IMR-90 (cell line): ENCODE results near the gene NBEA. TPM values are rescaled to one million over a fixed set of nuclear protein-coding genes. Genes with fewer than 3 reads are reported as not detected.

ENCODE experiments used
- ATAC-seq: fragments of 200-7000 bp; cut with Tn5 transposase; 2 replicates; pipeline ENCODE4 v1.9.1; 2020; ENCODE audit warnings: low read depth, mild to moderate bottlenecking, moderate library complexity
- BruUV-seq: library from RNA; stranded (reverse); fragments of 400-500 nt; replicated peaks from 2 replicates; lab custom pipeline; 2021; lab: Mats Ljungman, UMichigan
- CTCF ChIA-PET: fragments of 300-600 bp; formaldehyde crosslinking; extraction: SDS; loops from one replicate; lab custom pipeline; 2021; ENCODE audit warnings: antibody characterized with exemption; lab: Yijun Ruan, JAX
- POLR2A ChIA-PET: fragments of 300-600 bp; sonication (Branson Sonifier 250); formaldehyde crosslinking; loops from one replicate; lab custom pipeline; 2022; ENCODE audit warnings: antibody characterized with exemption; ENCODE audit not compliant: unreplicated experiment; lab: Charles Lee
- DNase-seq: peaks from one replicate; pipeline ENCODE4 v3.0.0; 2013
- H2AFZ ChIP-seq: replicated peaks from 2 replicates; pipeline ENCODE3; 2013; ENCODE audit warnings: low read length, mild to moderate bottlenecking; ENCODE audit not compliant: poor library complexity
- H2AK5ac ChIP-seq: 2 replicates; pipeline ENCODE4 v1.6.1; 2013; ENCODE audit warnings: low read depth, low read length, inconsistent platforms
- H2AK9ac ChIP-seq: replicated peaks from 2 replicates; pipeline ENCODE3; 2013; ENCODE audit warnings: mild to moderate bottlenecking, low read depth, low read length, moderate library complexity; ENCODE audit not compliant: poor library complexity
- H2BK120ac ChIP-seq: 2 replicates; pipeline ENCODE4 v1.6.1; 2013; ENCODE audit warnings: low read depth, low read length, inconsistent platforms
- H2BK15ac ChIP-seq: 3 replicates; pipeline ENCODE4 v1.6.1; 2013; ENCODE audit warnings: low read depth, low read length, inconsistent platforms
- H2BK20ac ChIP-seq: 2 replicates; pipeline ENCODE4 v1.6.1; 2013; ENCODE audit warnings: low read depth, mild to moderate bottlenecking, inconsistent platforms, low read length, moderate library complexity
- H2BK5ac ChIP-seq: 2 replicates; pipeline ENCODE4 v1.6.1; 2013; ENCODE audit warnings: mild to moderate bottlenecking, low read depth, low read length, inconsistent platforms; ENCODE audit not compliant: poor library complexity, severe bottlenecking
- H3K14ac ChIP-seq: replicated peaks from 2 replicates; pipeline ENCODE4 v1.6.1; 2013; ENCODE audit warnings: low read depth, low read length, inconsistent platforms
- H3K18ac ChIP-seq: 2 replicates; pipeline ENCODE4 v1.6.1; 2013; ENCODE audit warnings: low read depth, low read length, control low read depth
- H3K23ac ChIP-seq: 2 replicates; pipeline ENCODE4 v1.6.1; 2013; ENCODE audit warnings: low read depth, low read length, inconsistent platforms
- H3K27ac ChIP-seq: 2 replicates; pipeline ENCODE4 v1.5.1; 2013; ENCODE audit warnings: mild to moderate bottlenecking, control low read depth, low read length; ENCODE audit not compliant: insufficient read depth
- H3K27me3 ChIP-seq: 2 replicates; pipeline ENCODE4 v1.6.1; 2013; ENCODE audit warnings: low read length; ENCODE audit not compliant: control insufficient read depth, insufficient read depth
- H3K36me3 ChIP-seq: 2 replicates; pipeline ENCODE4 v1.6.1; 2013; ENCODE audit warnings: low read length, mixed read lengths; ENCODE audit not compliant: control insufficient read depth, insufficient read depth
- H3K4ac ChIP-seq: 2 replicates; pipeline ENCODE4 v1.6.1; 2013; ENCODE audit warnings: low read depth, low read length, inconsistent platforms
- H3K4me1 ChIP-seq: 2 replicates; pipeline ENCODE4 v1.6.1; 2013; ENCODE audit warnings: low read length, mixed read lengths; ENCODE audit not compliant: control insufficient read depth, insufficient read depth
- H3K4me2 ChIP-seq: 2 replicates; pipeline ENCODE4 v1.6.1; 2013; ENCODE audit warnings: low read depth, mild to moderate bottlenecking, control low read depth, low read length, moderate library complexity
- H3K4me3 ChIP-seq: 2 replicates; pipeline ENCODE4 v1.5.1; 2013; ENCODE audit warnings: low read depth, mild to moderate bottlenecking, control low read depth, low read length, moderate library complexity; ENCODE audit not compliant: insufficient read depth
- H3K56ac ChIP-seq: 2 replicates; pipeline ENCODE4 v1.6.1; 2013; ENCODE audit warnings: low read length, inconsistent platforms; ENCODE audit not compliant: insufficient read depth; ENCODE audit errors: extremely low read depth
- H3K79me1 ChIP-seq, 2 experiments: 2 replicates each; pipeline ENCODE4 v1.6.1; 2013; ENCODE audit warnings: low read length in 2 of 2, inconsistent platforms in 1 of 2, low read depth in 1 of 2
- H3K9ac ChIP-seq: 2 replicates; pipeline ENCODE4 v1.6.1; 2013; ENCODE audit warnings: low read depth, low read length, control low read depth
- H3K9me1 ChIP-seq: 2 replicates; pipeline ENCODE4 v1.6.1; 2013; ENCODE audit warnings: low read length, inconsistent platforms; ENCODE audit not compliant: insufficient read depth
- H3K9me3 ChIP-seq: 2 replicates; pipeline ENCODE4 v1.6.1; 2013; ENCODE audit warnings: low read length; ENCODE audit not compliant: control insufficient read depth, insufficient read depth
- H4K20me1 ChIP-seq: 2 replicates; pipeline ENCODE4 v1.6.1; 2013; ENCODE audit warnings: low read length, inconsistent platforms; ENCODE audit not compliant: insufficient read depth
- H4K5ac ChIP-seq: 2 replicates; pipeline ENCODE4 v1.6.1; 2013; ENCODE audit warnings: mild to moderate bottlenecking, low read depth, low read length, control low read depth
- H4K8ac ChIP-seq, 2 experiments: 2 replicates each; pipeline ENCODE4 v1.6.1; 2013; ENCODE audit warnings: low read depth in 2 of 2, low read length in 2 of 2, control low read depth in 1 of 2, inconsistent platforms in 1 of 2
- H4K91ac ChIP-seq: 2 replicates; pipeline ENCODE4 v1.6.1; 2013; ENCODE audit warnings: low read depth, low read length, inconsistent platforms; ENCODE audit not compliant: insufficient read depth
- BHLHE40 ChIP-seq: fragments of 150-350 bp; IDR thresholded peaks from 2 replicates; pipeline ENCODE4 v1.6.1; 2016; ENCODE audit warnings: mild to moderate bottlenecking, low read depth, low read length
- FOS ChIP-seq: fragments of 150-350 bp; IDR thresholded peaks from 2 replicates; pipeline ENCODE4 v1.6.1; 2016; ENCODE audit warnings: low read depth, low read length
- NFE2L2 ChIP-seq: fragments of 150-350 bp; IDR thresholded peaks from 2 replicates; pipeline ENCODE4 v1.6.1; 2016; ENCODE audit warnings: low read depth, mild to moderate bottlenecking, low read length
- WGBS, 2 experiments: methylation state at CpG; one replicate each; pipeline versions ENCODE4 v1.1.5 to v1.1.7; 2013; ENCODE audit warnings: missing lambda C conversion rate in 2 of 2; ENCODE audit not compliant: insufficient read length in 1 of 2; ENCODE audit errors: extremely low coverage in 2 of 2; 5-methylcytosine and 5-hydroxymethylcytosine counted together
- dilution Hi-C: fragments of 300-500 bp; cut with HindIII; formaldehyde crosslinking; loops from one replicate; pipeline ENCODE4 v1.14.3; 2018; ENCODE audit warnings: low sequenced_read_pairs; ENCODE audit not compliant: unreplicated experiment
- in situ Hi-C: fragments of 300-500 bp; cut with MboI; formaldehyde crosslinking; loops from 3 replicates; pipeline ENCODE4 v1.14.3; 2019; ENCODE audit warnings: low sequenced_read_pairs, inconsistent platforms, mixed read lengths
- intact Hi-C: fragments of 100-400 bp; cut with micrococcal nuclease; formaldehyde crosslinking; loops from 2 replicates; pipeline ENCODE4 v1.10.0; 2022
- polyA plus RNA-seq, 3 experiments: library from polyadenylated mRNA; depleted of rRNA; stranded (reverse); fragments of >200 nt; gene quantifications; 2 replicates each; pipeline ENCODE4 v1.2.3, GENCODE V29; 2012; ENCODE audit warnings: low replicate concordance in 1 of 3
- total RNA-seq: library from RNA; depleted of rRNA; stranded (reverse); fragments of >200 nt; gene quantifications from 2 replicates; pipeline ENCODE4 v1.2.3, GENCODE V29; 2012
- TF ChIP-seq, protein P1 (sequence below): conservative IDR thresholded peaks from 2 replicates; pipeline ENCODE4 v1.5.1; 2012; ENCODE audit warnings: mild to moderate bottlenecking, low read depth, low read length, improper control_type of control experiment

Gene NBEA
- total and polyA plus RNA-seq, 2 of the 4 experiments (the other 2 are of a cell fraction) = 0.82 to 2.2 TPM

DNA sequence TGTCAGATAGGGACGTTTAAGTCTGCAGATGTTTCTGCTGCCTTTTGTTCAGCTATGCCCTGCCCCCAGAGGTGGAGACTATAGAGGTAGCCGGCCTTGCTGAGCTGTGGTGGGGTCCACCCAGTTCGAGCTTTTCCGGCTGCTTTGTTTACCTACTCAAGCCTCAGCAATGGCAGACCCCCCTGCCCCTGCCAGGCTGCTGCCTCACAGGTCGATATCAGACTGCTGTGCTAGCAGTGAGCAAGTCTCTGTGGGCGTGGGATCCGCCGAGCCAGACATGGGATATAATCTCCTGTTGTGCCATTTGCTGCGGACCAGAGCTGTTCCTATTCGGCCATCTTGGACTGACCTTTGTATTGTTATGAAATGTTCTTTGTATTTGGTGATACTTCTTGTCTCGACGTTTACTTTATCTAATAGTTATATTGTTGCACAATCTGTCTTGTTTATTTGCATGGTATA, 46.3 kb downstream of the NBEA start:
- Histone ChIP-seq H3K56ac (no peak overlapping the region), H2BK120ac (no peak overlapping the region), H3K9ac (no peak overlapping the region), H3K14ac (no peak overlapping the region), H3K79me1 (no peaks in the 10 kb centered on the region), H2BK15ac (no peak overlapping the region), H4K91ac (no peak overlapping the region), H3K36me3 (no peaks in the 10 kb centered on the region), H3K27me3 (no peaks in the 10 kb centered on the region), H4K20me1 (no peaks in the 10 kb centered on the region), H3K4me2 (no peak overlapping the region), H3K27ac (no peak overlapping the region), H2AFZ (no peak overlapping the region), H3K9me3 (peaks cover 8% of the 10 kb centered on the region), H4K8ac (no peak overlapping the region), H2BK20ac (no peak overlapping the region), H2AK9ac (no peak overlapping the region), H3K18ac (no peak overlapping the region), H4K5ac (no peak overlapping the region), H2BK5ac (no peak overlapping the region), H3K4me3 (no peak overlapping the region), H3K23ac (no peak overlapping the region), H3K4ac (no peak overlapping the region), H3K9me1 (no peaks in the 10 kb centered on the region), H2AK5ac (no peak overlapping the region), H3K4me1 (no peaks in the 10 kb centered on the region)
- intact Hi-C loops = no loop called here
- CTCF ChIA-PET = no interaction called here
- dilution Hi-C loops = no loop called here
- no peak for ATAC-seq
- in situ Hi-C loops = no loop called here
- WGBS, 2 experiments = 87% methylated on average over 7 of the region's 12 CpGs; no CpG with 5 or more reads in 1 of the 2 experiments
- POLR2A ChIA-PET = no interaction called here
- no peak for TF ChIP-seq BHLHE40
- TF ChIP-seq NFE2L2 = no peak
- TF ChIP-seq FOS = no peak
- TF ChIP-seq, protein P1, sequence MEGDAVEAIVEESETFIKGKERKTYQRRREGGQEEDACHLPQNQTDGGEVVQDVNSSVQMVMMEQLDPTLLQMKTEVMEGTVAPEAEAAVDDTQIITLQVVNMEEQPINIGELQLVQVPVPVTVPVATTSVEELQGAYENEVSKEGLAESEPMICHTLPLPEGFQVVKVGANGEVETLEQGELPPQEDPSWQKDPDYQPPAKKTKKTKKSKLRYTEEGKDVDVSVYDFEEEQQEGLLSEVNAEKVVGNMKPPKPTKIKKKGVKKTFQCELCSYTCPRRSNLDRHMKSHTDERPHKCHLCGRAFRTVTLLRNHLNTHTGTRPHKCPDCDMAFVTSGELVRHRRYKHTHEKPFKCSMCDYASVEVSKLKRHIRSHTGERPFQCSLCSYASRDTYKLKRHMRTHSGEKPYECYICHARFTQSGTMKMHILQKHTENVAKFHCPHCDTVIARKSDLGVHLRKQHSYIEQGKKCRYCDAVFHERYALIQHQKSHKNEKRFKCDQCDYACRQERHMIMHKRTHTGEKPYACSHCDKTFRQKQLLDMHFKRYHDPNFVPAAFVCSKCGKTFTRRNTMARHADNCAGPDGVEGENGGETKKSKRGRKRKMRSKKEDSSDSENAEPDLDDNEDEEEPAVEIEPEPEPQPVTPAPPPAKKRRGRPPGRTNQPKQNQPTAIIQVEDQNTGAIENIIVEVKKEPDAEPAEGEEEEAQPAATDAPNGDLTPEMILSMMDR = no peak
- no TSS peak for BruUV-seq
- DNase-seq = no peak
